K562 (cell line): Measurements from ENCODE around the gene RNF126. TPM values are rescaled to one million over a fixed set of nuclear protein-coding genes. Genes with fewer than 3 reads are reported as not detected.

Experiments
- ATAC-seq: fragments of 200-7000 bp; cut with Tn5 transposase; 3 replicates; pipeline ENCODE4 v1.9.1; 2020; ENCODE audit warnings: moderate library complexity
- BruUV-seq: library from RNA; stranded (reverse); fragments of 400-500 nt; replicated peaks from 2 replicates; lab custom pipeline; 2021; lab: Mats Ljungman, UMichigan
- CTCF ChIA-PET: fragments of 300-600 bp; formaldehyde crosslinking; extraction: SDS; loops from one replicate; lab custom pipeline; 2021; ENCODE audit warnings: low intra/inter-chr PET ratio; lab: Yijun Ruan, JAX
- POLR2A ChIA-PET: fragments of 300-600, 350-650 bp; sonication (Branson Sonifier 250); formaldehyde crosslinking; extraction: SDS; loops from one replicate; lab custom pipeline; 2021; ENCODE audit warnings: antibody characterized with exemption, inconsistent platforms; lab: Yijun Ruan, JAX
- DNase-seq, 4 experiments: peaks; one replicate each; pipeline versions ENCODE4 v3.0.0 to v3.0.0-alpha.2; 2011 to 2018; ENCODE audit warnings: low spot score in 3 of 4, mixed read lengths in 3 of 4; ENCODE audit errors: extremely low read depth in 1 of 4
- FAIRE-seq: peaks from 2 replicates; lab custom pipeline; 2011; peaks lifted over from hg19 to GRCh38; lab: Jason Lieb, UNC
- H2AFZ ChIP-seq: 2 replicates; pipeline ENCODE4 v1.6.0; 2011; ENCODE audit warnings: low read depth, low read length, control low read depth, inconsistent platforms
- H3K27ac ChIP-seq: fragments of 200-600 bp; 3 replicates; pipeline ENCODE4 v1.8.0; 2011; ENCODE audit warnings: low read depth, mild to moderate bottlenecking, control low read depth, inconsistent platforms, low read length, moderate library complexity, mixed read lengths; ENCODE audit errors: extremely low read depth
- H3K27me3 ChIP-seq, 2 experiments: fragments of 300-600 bp in 1 of 2; 2 replicates in 1 of 2; 3 replicates in 1 of 2; pipeline versions ENCODE4 v1.6.0 to v1.8.0; 2011; ENCODE audit warnings: inconsistent platforms in 2 of 2, low read length in 2 of 2, mild to moderate bottlenecking in 1 of 2, mixed read lengths in 1 of 2, moderate library complexity in 1 of 2; ENCODE audit not compliant: control insufficient read depth in 2 of 2, insufficient read depth in 2 of 2
- H3K36me3 ChIP-seq: fragments of 300-600 bp; 3 replicates; pipeline ENCODE4 v1.8.0; 2011; ENCODE audit warnings: mild to moderate bottlenecking, low read length, inconsistent platforms; ENCODE audit not compliant: control insufficient read depth, insufficient read depth
- H3K4me1 ChIP-seq, 2 experiments: fragments of 200-600 bp in 1 of 2; replicated peaks in 1 of 2; 2 replicates in 1 of 2; 3 replicates in 1 of 2; pipeline versions ENCODE4 v1.5.1 to v1.8.0; 2011; ENCODE audit warnings: inconsistent platforms in 2 of 2, low read length in 2 of 2, mild to moderate bottlenecking in 1 of 2, mixed read lengths in 1 of 2, moderate library complexity in 1 of 2; ENCODE audit not compliant: control insufficient read depth in 2 of 2, insufficient read depth in 2 of 2
- H3K4me2 ChIP-seq: 2 replicates; pipeline ENCODE4 v1.6.1; 2011; ENCODE audit warnings: low read length, control low read depth, inconsistent platforms, mixed read lengths; ENCODE audit not compliant: insufficient read depth
- H3K4me3 ChIP-seq: fragments of 200-600 bp; sonication (generic), shearing (Covaris generic); 2 replicates; pipeline ENCODE4 v1.5.1; 2016; ENCODE audit warnings: control low read depth, inconsistent platforms
- H3K79me2 ChIP-seq: fragments of 200-600 bp; 3 replicates; pipeline ENCODE4 v1.8.0; 2011; ENCODE audit warnings: low read length, inconsistent platforms; ENCODE audit not compliant: control insufficient read depth, insufficient read depth
- H3K9ac ChIP-seq, 2 experiments: 2 replicates each; pipeline versions ENCODE4 v1.6.0 to v1.6.1; 2011; ENCODE audit warnings: low read depth in 2 of 2, low read length in 2 of 2, control low read depth in 1 of 2, inconsistent platforms in 1 of 2, mild to moderate bottlenecking in 1 of 2, mixed read lengths in 1 of 2; ENCODE audit not compliant: insufficient read depth in 1 of 2
- H3K9me1 ChIP-seq: one replicate; pipeline ENCODE4 v1.6.0; 2011; ENCODE audit warnings: inconsistent platforms, mild to moderate bottlenecking, low read length, moderate library complexity; ENCODE audit not compliant: control insufficient read depth, insufficient read depth
- H3K9me3 ChIP-seq: replicated peaks from 2 replicates; pipeline ENCODE4 v1.5.1; 2011; ENCODE audit warnings: low read depth, low read length, inconsistent platforms; ENCODE audit not compliant: control insufficient read depth, insufficient read depth
- H4K20me1 ChIP-seq: replicated peaks from 2 replicates; pipeline ENCODE4 v1.6.1; 2011; ENCODE audit warnings: low read length, inconsistent platforms, mixed read lengths; ENCODE audit not compliant: control insufficient read depth, insufficient read depth
- ARID4B ChIP-seq: sonication (generic); formaldehyde crosslinking; IDR thresholded peaks from 2 replicates; pipeline ENCODE4 v1.8.0; 2022; ENCODE audit warnings: mild to moderate bottlenecking, missing genetic modification reagents
- CEBPB ChIP-seq: fragments of 450-650 bp; IDR thresholded peaks from 2 replicates; pipeline ENCODE4 v1.6.1; 2016; ENCODE audit warnings: missing genetic modification characterization, missing compliant biosample characterization
- CXXC5 ChIP-seq: fragments of 250-450 bp; sonication (Bioruptor Pico); IDR thresholded peaks from 2 replicates; pipeline ENCODE4 v1.8.0; 2022; ENCODE audit warnings: inconsistent platforms, mild to moderate bottlenecking, moderate library complexity
- HOMEZ ChIP-seq: fragments of 250-450 bp; sonication (Bioruptor Pico); IDR thresholded peaks from 2 replicates; pipeline ENCODE4 v1.4.0; 2020; ENCODE audit warnings: mild to moderate bottlenecking, moderate library complexity
- KAT7 ChIP-seq: sonication (generic); formaldehyde crosslinking; IDR thresholded peaks from 2 replicates; pipeline ENCODE4 v1.8.0; 2022; ENCODE audit warnings: missing genetic modification reagents, mild to moderate bottlenecking, borderline replicate concordance
- MTA3 ChIP-seq: fragments of 450-650 bp; formaldehyde crosslinking; IDR thresholded peaks from 2 replicates; pipeline ENCODE4 v1.6.1; 2017; ENCODE audit warnings: mild to moderate bottlenecking, borderline replicate concordance
- MXI1 ChIP-seq: IDR thresholded peaks from 2 replicates; pipeline ENCODE4 v1.6.1; 2011; ENCODE audit warnings: low read depth, mild to moderate bottlenecking, improper control_type of control experiment, low read length
- POLR2A ChIP-seq: fragments of 450-650 bp; conservative IDR thresholded peaks from 2 replicates; pipeline ENCODE4 v1.6.1; 2016
- RB1 ChIP-seq: fragments of 450-650 bp; IDR thresholded peaks from 2 replicates; pipeline ENCODE4 v1.6.1; 2017; ENCODE audit warnings: low read depth, mild to moderate bottlenecking
- SIN3A ChIP-seq, 2 experiments: fragments of 150-350 bp in 1 of 2; IDR thresholded peaks; 2 replicates each; pipeline ENCODE4 v1.6.1; 2011 to 2016; ENCODE audit warnings: borderline replicate concordance in 2 of 2, low read depth in 2 of 2, low read length in 2 of 2, mild to moderate bottlenecking in 2 of 2, moderate library complexity in 2 of 2; ENCODE audit not compliant: control insufficient read depth in 1 of 2
- U2AF2 ChIP-seq: fragments of 200-400 bp; formaldehyde crosslinking; optimal IDR thresholded peaks from 2 replicates; pipeline ENCODE3; 2017; ENCODE audit warnings: low read depth, mild to moderate bottlenecking, low read length
- ZBTB7A ChIP-seq: IDR thresholded peaks from 2 replicates; pipeline ENCODE4 v1.6.1; 2011; ENCODE audit warnings: low read depth, mild to moderate bottlenecking, low read length, moderate library complexity, borderline replicate concordance; ENCODE audit not compliant: control insufficient read depth
- ZNF408 ChIP-seq: fragments of 250-450 bp; sonication (Bioruptor Pico); IDR thresholded peaks from 2 replicates; pipeline ENCODE4 v1.4.0; 2020; ENCODE audit warnings: low read depth, mild to moderate bottlenecking, moderate library complexity
- ZNF644 ChIP-seq: fragments of 200-800 bp; sonication (Bioruptor generic); IDR thresholded peaks from 2 replicates; pipeline ENCODE4 v1.6.1; 2016; ENCODE audit warnings: low read depth, missing genetic modification characterization, missing compliant biosample characterization
- WGBS: fragments of 100-300 bp; shearing (Covaris generic); methylation state at CpG from one replicate; pipeline ENCODE4 v1.1.6; 2016; ENCODE audit warnings: low coverage, mixed read lengths; ENCODE audit not compliant: insufficient coverage; ENCODE audit errors: missing lambda C conversion rate; 5-methylcytosine and 5-hydroxymethylcytosine counted together
- in situ Hi-C: fragments of 300-500 bp; cut with MboI; formaldehyde crosslinking; loops from 4 replicates; pipeline ENCODE4 v1.15.0; 2018; ENCODE audit warnings: inconsistent platforms, mixed read lengths
- intact Hi-C: fragments of 100-400 bp; cut with micrococcal nuclease; formaldehyde crosslinking; loops from 2 replicates; pipeline ENCODE4 v1.14.2; 2022
- polyA plus RNA-seq, 8 experiments: library from polyadenylated mRNA; depleted of rRNA in 4 of 8; stranded (reverse) in 5 of 8; unstranded in 3 of 8; fragments of >200 nt; fragmentation: Nextera tagmentation in 2 of 8; fragmentation: Illumina TruSeq in 1 of 8; extraction: Ambion mirVana in 2 of 8; extraction: Trizol in 1 of 8; gene quantifications; 2 replicates each; pipeline versions ENCODE4 v1.2.1 to v1.2.3, GENCODE V29; 2011 to 2014; ENCODE audit warnings: inconsistent platforms in 1 of 8, missing spikeins in 1 of 8
- total RNA-seq, 7 experiments: library from RNA; depleted of rRNA in 6 of 7; stranded (reverse); fragments of >200 nt in 6 of 7; fragmentation: Illumina TruSeq in 2 of 7; extraction: Trizol in 2 of 7; gene quantifications; 2 replicates each; pipeline versions ENCODE4 v1.2.1 to v1.2.3, GENCODE V29; 2011 to 2021; ENCODE audit warnings: low replicate concordance in 1 of 7

The RNF126 gene
- total and polyA plus RNA-seq, 9 of the 15 experiments (the other 6 are each of a cell fraction or from before 2014, with no cell fraction given): 0.27 to 101 (median 12.3) TPM

GRCh38 chr19:632579-633067 is 30.4 kb downstream of the RNF126 start:
- Histone ChIP-seq H3K27ac (peak overlapping the region; percentile 85), H3K9me3 (no peaks in the 10 kb centered on the region), H3K4me3 (peak overlapping the region; percentile 70), H3K79me2 (peaks cover 48% of the 10 kb centered on the region), H3K9ac (peak overlapping the region; percentile 88 to 95), H2AFZ (peak overlapping the region; percentile 69), H3K36me3 (peaks cover 44% of the 10 kb centered on the region; the same call in 2 of the 3 replicates), H3K9me1 (no peaks in the 10 kb centered on the region), H3K27me3 (no peaks in the 10 kb centered on the region), H4K20me1 (no peaks in the 10 kb centered on the region), H3K4me2 (peak overlapping the region; percentile 87), H3K4me1 (peaks cover 0 to 54% of the 10 kb centered on the region in 2 experiments; a peak in 4 of 5 replicates)
- FAIRE-seq: peak; percentile 81
- 0% methylated on average over 25 of the region's 35 CpGs for WGBS
- in situ Hi-C loops: no loop called here
- peak; percentile 86 for ATAC-seq
- no TSS peak for BruUV-seq
- ChIA-PET POLR2A (interaction anchor here (0.6 to 0.7 kb wide), 2 partner anchors 20 to 217 kb away, joined by 3 read pairs; no protein-coding TSS in a partner anchor), CTCF (no interaction called here)
- intact Hi-C loops: no loop called here
- peak; percentile 71 to 82 (median 75) for DNase-seq
- TF ChIP-seq MXI1 (0 out of 2 replicates have a peak, but pooled peaks have one; percentile 14), MTA3 (peak; percentile 22; the same call in 1 of the 2 replicates), ZNF408 (CRISPR knock-in tag) (no peak), ZNF644 (tag) (no peak), CXXC5 (CRISPR knock-in tag) (peak; percentile 25; the same call in 1 of the 2 replicates), SIN3A (IDR thresholded peaks at IDR 0.05; ENCODE audit: borderline replicate concordance in 2 of 2, control insufficient read depth in 1 of 2, low read depth in 2 of 2, low read length in 2 of 2) (peak in 1 of 2 experiments; percentile 39; a peak in 1 of 4 replicates), RB1 (0 out of 2 replicates have a peak, but pooled peaks have one; percentile 13), HOMEZ (CRISPR knock-in tag) (no peak), ARID4B (CRISPR knock-in tag) (peak; percentile 75), POLR2A (peak; percentile 75), CEBPB (tag) (peak; percentile 56), ZBTB7A (peak; percentile 63; the same call in 1 of the 2 replicates), U2AF2 (no peak), KAT7 (CRISPR knock-in tag) (peak; percentile 49; the same call in 1 of the 2 replicates)
